NCI-H146 treated with DMSO at 0.1 percent for 48 hours (cell line): Measurements from ENCODE around the gene PRDM1.

Experiments used
- DNase-seq: peaks from one replicate; lab custom pipeline; 2025; ENCODE audit not compliant: unreplicated experiment; lab: John Stamatoyannopoulos, UW

Gene PRDM1

DNA sequence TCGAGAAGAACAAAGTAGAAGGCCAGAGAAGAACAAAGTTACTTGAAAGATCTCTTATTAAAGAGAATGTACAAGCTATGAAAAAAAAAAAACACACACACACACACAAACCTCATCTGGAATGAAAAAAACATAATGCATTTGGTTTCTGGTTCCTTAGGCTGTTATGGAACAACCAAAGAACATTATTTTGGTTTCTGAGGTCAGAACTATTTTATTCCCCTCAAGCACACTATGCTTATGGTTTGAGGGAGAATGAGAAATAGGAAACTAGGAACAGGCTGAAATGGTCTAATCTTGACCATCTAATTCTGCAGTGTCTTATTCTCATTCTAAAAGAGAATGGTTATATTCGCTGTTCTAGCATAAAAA is 8.8 kb downstream of the PRDM1 start:
- DNase-seq, result no peak

DNA sequence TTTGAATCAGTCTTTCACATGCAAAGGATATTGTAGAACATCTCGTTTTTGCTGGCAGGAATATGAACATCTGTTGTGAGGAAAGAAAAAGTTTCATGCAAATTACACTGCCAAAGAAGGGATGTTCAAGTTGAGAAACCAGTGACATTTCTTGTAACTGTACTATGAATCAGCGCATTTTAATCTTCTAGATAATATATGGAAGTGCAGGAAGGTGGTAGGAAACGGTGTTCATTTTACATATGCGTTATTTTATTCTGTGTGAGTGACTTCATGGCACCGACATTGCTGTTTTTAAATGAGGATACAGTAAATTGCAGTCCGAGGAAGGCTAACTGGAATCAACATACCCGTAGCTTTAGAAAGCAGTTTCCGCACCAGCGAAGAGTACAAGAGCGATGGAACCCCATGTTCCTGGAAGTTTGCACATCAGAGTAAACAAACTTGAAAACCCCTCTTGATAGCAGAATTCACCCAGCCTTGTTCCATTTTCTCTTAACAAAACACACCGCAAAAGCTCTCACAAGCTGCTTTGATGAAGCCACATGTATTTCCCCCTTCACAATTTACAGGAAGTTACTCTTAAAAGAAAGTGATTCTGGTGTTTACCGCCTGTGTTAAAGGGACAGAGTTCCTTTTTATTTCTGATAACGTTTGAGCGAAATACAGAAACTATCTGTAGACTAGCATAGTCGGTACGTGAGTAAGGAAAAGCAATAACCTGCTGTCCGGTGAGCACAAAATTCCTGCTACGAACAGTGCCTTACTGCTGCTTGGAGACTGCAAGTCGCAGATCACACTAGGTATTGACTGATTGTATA is 11.5 kb downstream of the PRDM1 start:
- DNase-seq, result no peak

DNA sequence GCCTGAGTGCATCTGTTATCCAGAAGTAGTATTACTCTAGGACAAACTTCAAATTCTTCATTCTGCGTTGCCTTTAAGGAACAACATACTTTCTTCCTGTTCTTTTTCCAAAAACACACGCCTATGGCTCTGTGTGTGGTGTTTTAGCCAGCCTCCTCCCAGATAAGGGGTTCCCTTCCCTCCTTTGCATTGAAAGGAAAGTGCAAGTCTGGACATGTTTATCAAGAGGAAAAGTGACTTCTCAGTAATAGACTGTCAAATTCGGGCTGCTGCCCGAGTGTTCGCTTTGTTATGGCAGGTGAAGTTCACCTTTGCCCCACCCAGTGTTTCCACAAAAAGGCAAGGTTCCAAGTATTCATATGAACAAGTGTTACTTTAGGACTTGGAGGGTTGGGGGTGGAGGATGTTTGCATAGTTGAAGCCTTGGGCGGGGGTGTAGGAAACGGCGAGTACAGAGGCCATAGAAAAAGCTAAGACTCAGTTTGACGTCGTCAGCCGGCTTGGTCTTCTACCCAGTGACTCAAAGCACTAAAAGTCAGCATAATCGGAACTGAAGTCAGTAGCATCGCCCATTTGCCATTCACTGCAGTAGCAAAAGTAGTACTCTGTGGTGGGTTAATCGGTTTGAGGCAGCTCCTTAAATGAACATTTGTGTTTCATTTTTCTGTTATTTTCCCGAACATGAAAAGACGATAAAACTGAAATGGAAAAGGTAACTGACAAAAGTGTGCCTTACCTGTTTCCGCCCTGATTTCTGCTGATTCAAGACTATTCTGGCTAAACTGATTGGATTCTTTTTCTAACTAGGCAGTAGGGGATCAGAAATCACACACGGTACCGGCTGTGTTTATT is 12.5 kb downstream of the PRDM1 start:
- DNase-seq, result no peak

DNA sequence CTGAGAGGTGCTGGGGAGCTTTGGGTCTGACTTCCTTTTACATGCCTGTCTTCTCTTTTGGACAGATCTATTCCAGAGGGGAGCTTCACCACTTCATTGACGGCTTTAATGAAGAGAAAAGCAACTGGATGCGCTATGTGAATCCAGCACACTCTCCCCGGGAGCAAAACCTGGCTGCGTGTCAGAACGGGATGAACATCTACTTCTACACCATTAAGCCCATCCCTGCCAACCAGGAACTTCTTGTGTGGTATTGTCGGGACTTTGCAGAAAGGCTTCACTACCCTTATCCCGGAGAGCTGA is 13.1 kb downstream of the PRDM1 start:
- DNase-seq, result no peak

- DNase-seq, result no peak
These were observed 14.6 kb downstream of the PRDM1 start for GRCh38 chr6:106100755-106101154.

GRCh38 chr6:106101466-106101865 is 15.3 kb downstream of the PRDM1 start:
- DNase-seq, result no peak

GRCh38 chr6:106102034-106102433 is 15.9 kb downstream of the PRDM1 start:
- no peak for DNase-seq

DNA sequence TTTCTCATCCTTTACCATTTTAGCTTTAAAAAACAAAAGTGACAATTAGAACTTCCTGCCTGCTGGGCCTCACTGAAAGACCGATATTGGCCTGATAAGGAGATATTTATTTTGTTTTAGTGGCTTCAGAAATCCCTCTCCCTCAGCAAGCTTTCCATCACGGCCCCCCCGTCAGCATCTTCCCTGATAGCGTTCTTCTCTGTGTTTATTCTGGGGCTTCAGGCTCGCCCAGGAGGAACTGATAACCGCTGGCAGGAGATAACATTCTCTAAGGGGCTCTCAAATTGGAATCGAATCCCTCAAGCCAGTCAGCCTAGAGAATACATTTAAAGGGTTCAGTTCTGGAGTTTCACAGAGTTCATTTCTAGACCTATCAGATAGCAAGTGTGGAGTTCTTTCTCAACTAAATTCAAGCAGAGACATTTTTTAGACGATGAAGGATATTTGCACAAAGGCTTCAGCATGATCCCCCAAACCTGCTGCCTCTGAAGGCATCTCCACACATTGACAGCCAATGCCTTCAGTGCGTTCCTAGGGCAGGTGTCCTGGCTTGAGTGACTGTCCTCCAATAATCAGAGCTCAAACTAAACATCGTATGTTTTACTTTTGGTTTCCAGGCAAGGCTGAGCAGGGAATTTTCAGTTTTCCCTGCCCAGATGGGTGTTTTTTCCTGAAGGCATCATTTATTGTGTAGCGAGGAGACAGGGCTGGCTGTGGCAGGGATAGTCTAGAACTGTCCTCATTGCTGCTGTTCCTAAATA is 17.0 kb downstream of the PRDM1 start:
- DNase-seq, result no peak

DNA sequence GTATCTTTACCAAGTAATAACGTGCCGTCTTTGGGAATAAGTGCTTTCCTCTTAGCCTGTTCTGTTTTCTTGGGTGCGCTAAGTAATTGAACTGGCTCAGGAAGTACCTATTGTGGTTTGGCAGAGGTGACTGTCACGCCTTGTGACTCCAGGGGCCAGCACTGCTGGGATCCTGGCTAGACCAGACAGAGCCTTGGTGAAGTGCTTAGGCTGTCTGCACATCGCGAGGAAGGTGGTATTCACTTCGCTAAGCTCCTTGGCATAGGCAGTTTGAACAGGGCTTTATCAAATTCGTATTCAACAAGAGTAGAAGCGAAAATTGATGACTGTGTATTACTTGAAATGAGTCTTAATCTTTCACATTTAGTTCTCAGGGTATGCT is 17.6 kb downstream of the PRDM1 start:
- DNase-seq, result no peak

DNA sequence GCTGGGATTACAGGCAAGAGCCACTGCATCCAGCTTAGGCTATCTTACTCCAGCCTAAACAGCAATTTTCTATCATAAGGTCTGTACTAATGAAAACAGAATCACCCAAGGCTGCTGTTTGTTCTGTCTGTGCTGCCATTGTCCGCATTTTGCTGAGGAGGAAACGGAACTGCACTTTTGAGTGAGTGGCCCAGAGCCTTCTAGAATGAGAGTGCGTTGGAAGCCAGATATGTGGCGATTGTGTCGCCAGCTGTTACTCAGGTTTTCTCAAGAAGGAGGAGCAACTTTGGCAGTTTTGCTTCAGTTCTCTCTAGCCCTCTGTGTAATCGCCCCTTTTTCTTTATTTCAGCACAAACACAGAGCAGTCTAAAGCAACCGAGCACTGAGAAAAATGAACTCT is 18.3 kb downstream of the PRDM1 start:
- no peak for DNase-seq

GRCh38 chr6:106104941-106105340 is 18.8 kb downstream of the PRDM1 start:
- no peak for DNase-seq

GRCh38 chr6:106105493-106105892 is 19.4 kb downstream of the PRDM1 start:
- DNase-seq, result no peak

- no peak for DNase-seq
These were observed 20.3 kb downstream of the PRDM1 start for GRCh38 chr6:106106276-106107042.

- no peak for DNase-seq
These were observed 21.0 kb downstream of the PRDM1 start for GRCh38 chr6:106107043-106107613.

GRCh38 chr6:106108129-106108528 is 22.0 kb downstream of the PRDM1 start:
- DNase-seq, result no peak

DNA sequence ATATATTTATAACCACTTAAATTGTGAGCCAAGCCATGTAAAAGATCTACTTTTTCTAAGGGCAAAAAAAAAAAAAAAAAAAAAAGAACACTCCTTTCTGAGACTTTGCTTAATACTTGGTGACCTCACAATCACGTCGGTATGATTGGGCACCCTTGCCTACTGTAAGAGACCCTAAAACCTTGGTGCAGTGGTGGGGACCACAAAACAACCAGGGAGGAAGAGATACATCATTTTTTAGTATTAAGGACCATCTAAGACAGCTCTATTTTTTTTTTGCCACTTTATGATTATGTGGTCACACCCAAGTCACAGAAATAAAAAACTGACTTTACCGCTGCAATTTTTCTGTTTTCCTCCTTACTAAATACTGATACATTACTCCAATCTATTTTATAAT is 22.9 kb downstream of the PRDM1 start:
- no peak for DNase-seq

DNA sequence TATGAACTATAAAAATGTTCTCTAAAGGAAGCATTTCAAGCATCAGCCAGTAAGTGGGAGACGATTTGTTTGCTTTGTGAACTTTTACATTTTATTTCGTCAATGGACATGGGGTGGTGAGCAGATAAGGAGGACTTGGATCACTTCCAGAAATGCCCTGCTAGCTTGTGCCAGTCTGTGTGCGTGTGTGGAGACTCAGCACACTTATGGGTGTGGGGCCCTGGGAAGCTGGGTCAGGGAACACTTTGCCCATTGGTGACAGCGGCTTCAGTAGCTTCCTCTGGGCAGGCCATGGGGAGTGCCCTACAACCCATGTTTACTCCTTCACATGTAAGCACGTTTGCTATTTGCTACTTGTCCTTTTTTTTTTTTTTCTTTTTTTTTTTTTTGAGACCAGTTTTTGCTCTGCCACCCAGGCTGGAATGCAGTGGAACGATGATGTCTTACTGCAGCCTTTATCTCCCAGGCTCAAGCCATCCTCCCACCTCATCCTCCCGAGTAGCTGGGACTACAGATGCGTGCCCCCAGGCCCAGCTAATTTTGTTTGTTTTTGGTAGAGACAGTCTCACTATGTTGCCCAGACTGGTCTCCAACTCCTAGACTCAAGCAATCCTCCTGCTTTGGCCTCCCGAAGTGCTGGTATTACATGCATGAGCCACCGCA is 24.2 kb downstream of the PRDM1 start:
- DNase-seq, result no peak

- DNase-seq, result no peak
These were observed 26.3 kb downstream of the PRDM1 start for GRCh38 chr6:106112433-106112832.

DNA sequence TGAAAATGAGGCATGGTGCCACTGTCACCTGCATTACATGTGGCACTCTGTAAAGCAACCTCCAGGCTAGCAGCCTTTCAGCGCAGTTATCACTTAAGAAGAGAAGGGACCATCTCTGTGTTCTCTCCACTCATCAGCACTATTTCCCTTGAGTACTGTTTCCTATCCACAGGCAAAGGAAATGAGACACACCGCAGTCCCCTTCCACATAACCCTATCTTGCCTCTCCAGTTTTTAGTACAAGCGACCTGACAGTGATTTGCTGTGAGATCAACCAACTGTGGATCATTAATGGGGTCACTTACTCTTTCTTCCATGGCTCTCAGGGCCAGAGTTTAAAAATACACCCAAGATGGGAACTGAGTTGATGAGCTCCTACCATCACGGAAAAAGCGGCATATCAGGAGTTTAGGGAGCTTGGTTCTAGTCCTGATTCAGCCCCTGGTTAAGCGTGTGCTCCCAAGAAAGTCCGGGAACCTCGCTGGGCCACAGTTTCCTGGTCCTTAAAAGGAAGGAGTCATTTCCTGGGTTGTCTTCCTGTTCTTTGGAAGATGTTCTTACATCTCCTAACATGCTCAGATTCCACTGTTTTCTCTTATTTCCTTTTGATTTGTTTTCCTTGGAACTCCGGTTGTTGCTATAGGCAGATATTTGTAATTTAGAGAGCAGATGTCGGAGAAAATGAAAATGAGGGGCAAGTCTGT is 27.3 kb downstream of the PRDM1 start:
- no peak for DNase-seq

GRCh38 chr6:106114492-106114891 is 28.4 kb downstream of the PRDM1 start:
- no peak for DNase-seq
